HEK293 (cell line): Measurements from ENCODE around the gene BBS9.
A peak's percentile ranks its signal among the peaks of the same experiment; 100 is the strongest.

Experiments used
- CTCF ChIA-PET: fragments of 350-600 bp; formaldehyde crosslinking; extraction: SDS; loops from one replicate; lab custom pipeline; 2021; ENCODE audit warnings: antibody characterized with exemption; lab: Yijun Ruan, JAX
- POLR2A ChIA-PET: fragments of 300-600 bp; formaldehyde crosslinking; extraction: SDS; loops from one replicate; lab custom pipeline; 2020; ENCODE audit warnings: antibody characterized with exemption, inconsistent platforms; lab: Yijun Ruan, JAX
- H3K27ac ChIP-seq: fragments of 200-500 bp; sonication (Bioruptor generic); 2 replicates; pipeline ENCODE4 v1.5.1; 2014; ENCODE audit warnings: low read depth, low read length, control low read depth, inconsistent platforms; ENCODE audit errors: extremely low read depth
- H3K36me3 ChIP-seq, 2 experiments: fragments of 200-500 bp in 1 of 2; sonication (Bioruptor generic) in 1 of 2; 1 replicate in 1 of 2; 2 replicates in 1 of 2; pipeline ENCODE4 v1.5.1; 2014 to 2017; ENCODE audit warnings: inconsistent platforms in 2 of 2, low read length in 2 of 2; ENCODE audit not compliant: control insufficient read depth in 2 of 2, insufficient read depth in 1 of 2
- H3K4me1 ChIP-seq: fragments of 200-500 bp; sonication (Bioruptor generic); 2 replicates; pipeline ENCODE4 v1.5.1; 2014; ENCODE audit warnings: mild to moderate bottlenecking, low read length, inconsistent platforms; ENCODE audit not compliant: control insufficient read depth, insufficient read depth
- H3K4me3 ChIP-seq: 2 replicates; pipeline ENCODE4 v1.5.1; 2011; ENCODE audit warnings: low read depth, mild to moderate bottlenecking, control low read depth, low read length, moderate library complexity
- H3K9me3 ChIP-seq: fragments of 200-500 bp; sonication (Bioruptor generic); 2 replicates; pipeline ENCODE4 v1.5.1; 2014; ENCODE audit warnings: low read depth, low read length, inconsistent platforms; ENCODE audit not compliant: control insufficient read depth, insufficient read depth
- BCL11B ChIP-seq: fragments of 450-650 bp; formaldehyde crosslinking; IDR thresholded peaks from 2 replicates; pipeline ENCODE4 v1.5.1; 2016; ENCODE audit warnings: low read depth, missing biosample characterization, missing genetic modification characterization
- KLF16 ChIP-seq: fragments of 450-650 bp; formaldehyde crosslinking; IDR thresholded peaks from 2 replicates; pipeline ENCODE4 v1.5.1; 2017; ENCODE audit warnings: missing biosample characterization, missing genetic modification characterization
- PRDM10 ChIP-seq: fragments of 450-650 bp; formaldehyde crosslinking; IDR thresholded peaks from 2 replicates; pipeline ENCODE4 v1.5.1; 2016; ENCODE audit warnings: missing biosample characterization, missing genetic modification characterization
- SALL2 ChIP-seq: fragments of 450-650 bp; formaldehyde crosslinking; IDR thresholded peaks from 2 replicates; pipeline ENCODE4 v1.5.0; 2017; ENCODE audit warnings: missing biosample characterization, mild to moderate bottlenecking, missing genetic modification characterization, borderline replicate concordance
- SCRT1 ChIP-seq: fragments of 450-650 bp; formaldehyde crosslinking; IDR thresholded peaks from 2 replicates; pipeline ENCODE4 v1.5.1; 2016; ENCODE audit warnings: missing biosample characterization, missing genetic modification characterization, borderline replicate concordance
- SCRT2 ChIP-seq: fragments of 450-650 bp; formaldehyde crosslinking; IDR thresholded peaks from 2 replicates; pipeline ENCODE4 v1.5.1; 2016; ENCODE audit warnings: missing biosample characterization, missing genetic modification characterization
- SP7 ChIP-seq: fragments of 450-650 bp; formaldehyde crosslinking; IDR thresholded peaks from 2 replicates; pipeline ENCODE4 v1.5.1; 2016; ENCODE audit warnings: missing biosample characterization, missing genetic modification characterization
- TRIM28 ChIP-seq: IDR thresholded peaks from 2 replicates; pipeline ENCODE4 v1.6.1; 2011; ENCODE audit warnings: low read length, control low read depth, borderline replicate concordance
- WT1 ChIP-seq: fragments of 450-650 bp; formaldehyde crosslinking; IDR thresholded peaks from 2 replicates; pipeline ENCODE4 v1.5.1; 2016; ENCODE audit warnings: missing biosample characterization, missing genetic modification characterization
- ZBTB26 ChIP-seq: fragments of 450-650 bp; formaldehyde crosslinking; optimal IDR thresholded peaks from 2 replicates; pipeline ENCODE3; 2016; ENCODE audit warnings: missing biosample characterization, mild to moderate bottlenecking, missing genetic modification characterization
- ZNF112 ChIP-seq: fragments of 450-650 bp; formaldehyde crosslinking; IDR thresholded peaks from 2 replicates; pipeline ENCODE4 v1.5.0; 2017; ENCODE audit warnings: missing biosample characterization, missing genetic modification characterization
- ZNF366 ChIP-seq: fragments of 450-650 bp; formaldehyde crosslinking; conservative IDR thresholded peaks from 2 replicates; pipeline ENCODE4 v1.5.1; 2016; ENCODE audit warnings: missing biosample characterization, missing genetic modification characterization
- ZNF394 ChIP-seq: fragments of 450-650 bp; formaldehyde crosslinking; IDR thresholded peaks from 2 replicates; pipeline ENCODE4 v1.5.1; 2016; ENCODE audit warnings: missing biosample characterization, missing genetic modification characterization, mild to moderate bottlenecking, moderate library complexity, borderline replicate concordance
- ZNF530 ChIP-seq: fragments of 450-650 bp; formaldehyde crosslinking; IDR thresholded peaks from 2 replicates; pipeline ENCODE4 v1.5.1; 2016; ENCODE audit warnings: low read depth, missing biosample characterization, missing genetic modification characterization
- ZNF549 ChIP-seq: fragments of 450-650 bp; IDR thresholded peaks from 2 replicates; pipeline ENCODE4 v1.5.1; 2018; ENCODE audit warnings: missing biosample characterization, missing genetic modification characterization, mild to moderate bottlenecking, inconsistent platforms, moderate library complexity
- ZNF585B ChIP-seq: fragments of 450-650 bp; formaldehyde crosslinking; IDR thresholded peaks from 2 replicates; pipeline ENCODE4 v1.5.1; 2016; ENCODE audit warnings: missing biosample characterization, missing genetic modification characterization
- ZNF610 ChIP-seq: fragments of 450-650 bp; formaldehyde crosslinking; IDR thresholded peaks from 2 replicates; pipeline ENCODE4 v1.5.1; 2016; ENCODE audit warnings: missing biosample characterization, missing genetic modification characterization, borderline replicate concordance
- ZNF624 ChIP-seq: fragments of 450-650 bp; formaldehyde crosslinking; IDR thresholded peaks from 2 replicates; pipeline ENCODE4 v1.5.1; 2017; ENCODE audit warnings: missing biosample characterization, missing genetic modification characterization
- ZNF626 ChIP-seq: fragments of 450-650 bp; sonication (Bioruptor Pico); formaldehyde crosslinking; IDR thresholded peaks from 2 replicates; pipeline ENCODE4 v1.5.1; 2018; ENCODE audit warnings: missing biosample characterization, missing genetic modification characterization, inconsistent platforms
- ZNF776 ChIP-seq: fragments of 450-650 bp; formaldehyde crosslinking; IDR thresholded peaks from 2 replicates; pipeline ENCODE4 v1.5.0; 2017; ENCODE audit warnings: missing biosample characterization, missing genetic modification characterization, borderline replicate concordance
- ZNF791 ChIP-seq: fragments of 450-650 bp; formaldehyde crosslinking; IDR thresholded peaks from 2 replicates; pipeline ENCODE4 v1.5.1; 2016; ENCODE audit warnings: missing biosample characterization, missing genetic modification characterization
- ZSCAN23 ChIP-seq: fragments of 450-650 bp; formaldehyde crosslinking; IDR thresholded peaks from 2 replicates; pipeline ENCODE4 v1.5.1; 2016; ENCODE audit warnings: missing biosample characterization, missing genetic modification characterization
- TF ChIP-seq, protein P1 (sequence below): fragments of 450-650 bp; formaldehyde crosslinking; IDR thresholded peaks from 2 replicates; pipeline ENCODE4 v1.5.1; 2016; ENCODE audit warnings: missing biosample characterization, missing genetic modification characterization
- TF ChIP-seq, protein P2 (sequence below): fragments of 450-650 bp; formaldehyde crosslinking; IDR thresholded peaks from 2 replicates; pipeline ENCODE4 v1.5.1; 2017; ENCODE audit warnings: missing biosample characterization, missing genetic modification characterization

The BBS9 gene

DNA sequence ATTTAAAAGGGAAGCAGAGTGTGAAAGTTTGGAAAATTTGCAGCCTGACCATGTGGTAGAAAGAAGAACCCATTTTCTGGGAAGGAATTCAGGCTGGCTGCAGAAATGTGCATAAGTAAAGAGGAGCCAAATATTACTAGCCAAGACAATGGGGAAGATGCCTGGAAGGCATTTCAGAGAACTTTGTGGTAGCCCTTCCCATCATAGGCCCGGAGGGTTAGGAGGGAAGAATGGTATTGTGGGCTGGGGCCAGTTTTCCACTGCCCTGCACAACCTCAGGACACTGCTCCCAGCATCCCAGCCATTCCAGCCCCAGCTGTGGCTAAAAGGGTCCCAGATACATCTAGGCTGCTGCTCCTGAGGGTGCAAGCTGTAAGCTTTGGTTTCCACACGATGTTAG is 497.5 kb downstream of the BBS9 start:
- CTCF ChIA-PET, result no interaction called here
- H3K4me1 ChIP-seq, result peaks cover 5% of the 10 kb centered on the region; the same call in 1 of the 2 replicates
- POLR2A ChIA-PET, result no interaction called here

GRCh38 chr7:33627741-33628140 is 498.4 kb downstream of the BBS9 start:
- H3K9me3 ChIP-seq, result no peaks in the 10 kb centered on the region
- TF ChIP-seq ZNF626 (tag by site-specific recombination) (no peak), KLF16 (tag by site-specific recombination) (no peak), ZNF624 (tag by site-specific recombination) (no peak), ZSCAN23 (no peak), TRIM28 (no peak), SP7 (tag by site-specific recombination) (no peak), ZNF530 (no peak), ZNF366 (tag by site-specific recombination) (no peak), ZNF776 (tag by site-specific recombination) (no peak), ZNF610 (tag by site-specific recombination) (no peak)
- TF ChIP-seq, protein P1, sequence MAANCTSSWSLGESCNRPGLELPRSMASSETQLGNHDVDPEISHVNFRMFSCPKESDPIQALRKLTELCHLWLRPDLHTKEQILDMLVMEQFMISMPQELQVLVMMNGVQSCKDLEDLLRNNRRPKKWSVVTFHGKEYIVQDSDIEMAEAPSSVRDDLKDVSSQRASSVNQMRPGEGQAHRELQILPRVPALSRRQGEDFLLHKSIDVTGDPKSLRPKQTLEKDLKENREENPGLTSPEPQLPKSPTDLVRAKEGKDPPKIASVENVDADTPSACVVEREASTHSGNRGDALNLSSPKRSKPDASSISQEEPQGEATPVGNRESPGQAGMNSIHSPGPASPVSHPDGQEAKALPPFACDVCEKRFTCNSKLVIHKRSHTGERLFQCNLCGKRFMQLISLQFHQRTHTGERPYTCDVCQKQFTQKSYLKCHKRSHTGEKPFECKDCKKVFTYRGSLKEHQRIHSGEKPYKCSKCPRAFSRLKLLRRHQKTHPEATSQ (tag by site-specific recombination), result no peak
- TF ChIP-seq, protein P2, sequence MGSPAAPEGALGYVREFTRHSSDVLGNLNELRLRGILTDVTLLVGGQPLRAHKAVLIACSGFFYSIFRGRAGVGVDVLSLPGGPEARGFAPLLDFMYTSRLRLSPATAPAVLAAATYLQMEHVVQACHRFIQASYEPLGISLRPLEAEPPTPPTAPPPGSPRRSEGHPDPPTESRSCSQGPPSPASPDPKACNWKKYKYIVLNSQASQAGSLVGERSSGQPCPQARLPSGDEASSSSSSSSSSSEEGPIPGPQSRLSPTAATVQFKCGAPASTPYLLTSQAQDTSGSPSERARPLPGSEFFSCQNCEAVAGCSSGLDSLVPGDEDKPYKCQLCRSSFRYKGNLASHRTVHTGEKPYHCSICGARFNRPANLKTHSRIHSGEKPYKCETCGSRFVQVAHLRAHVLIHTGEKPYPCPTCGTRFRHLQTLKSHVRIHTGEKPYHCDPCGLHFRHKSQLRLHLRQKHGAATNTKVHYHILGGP (tag by site-specific recombination), result no peak
- TF ChIP-seq, all 188 proteins: peak for 0
- Histone ChIP-seq H3K27ac (no peak overlapping the region), H3K4me3 (no peak overlapping the region), H3K36me3 (no peaks in the 10 kb centered on the region), H3K4me1 (peaks cover 5% of the 10 kb centered on the region; the same call in 1 of the 2 replicates)
- CTCF ChIA-PET, result no interaction called here
- POLR2A ChIA-PET, result no interaction called here

More for the DNA sequence above, 497.5 kb downstream of the BBS9 start:
- no peak overlapping the region for H3K27ac ChIP-seq
- TF ChIP-seq ZNF585B (tag by site-specific recombination) (peak; percentile 83), ZNF394 (no peak)
- H3K9me3 ChIP-seq, result no peaks in the 10 kb centered on the region
- H3K4me3 ChIP-seq, result no peak overlapping the region
- H3K36me3 ChIP-seq, result no peaks in the 10 kb centered on the region

GRCh38 chr7:33628894-33629293 is 499.5 kb downstream of the BBS9 start:
- H3K4me3 ChIP-seq, result no peak overlapping the region
- CTCF ChIA-PET, result no interaction called here
- peaks cover 5% of the 10 kb centered on the region; the same call in 1 of the 2 replicates for H3K4me1 ChIP-seq
- POLR2A ChIA-PET, result no interaction called here
- no peaks in the 10 kb centered on the region for H3K36me3 ChIP-seq
- no peaks in the 10 kb centered on the region for H3K9me3 ChIP-seq
- no peak overlapping the region for H3K27ac ChIP-seq
- TF ChIP-seq SALL2 (no peak), ZNF791 (tag by site-specific recombination) (no peak), ZNF549 (tag by site-specific recombination) (no peak), ZBTB26 (tag by site-specific recombination) (no peak), PRDM10 (tag by site-specific recombination) (no peak), SCRT1 (tag by site-specific recombination) (peak; percentile 56; the same call in 1 of the 2 replicates), ZNF112 (tag by site-specific recombination) (no peak), BCL11B (tag by site-specific recombination) (no peak), WT1 (tag by site-specific recombination) (no peak), SCRT2 (tag by site-specific recombination) (peak; percentile 73)
